H1 (cell line): ENCODE data around the gene KLRD1. TPM values are rescaled to one million over a fixed set of nuclear protein-coding genes. Genes with fewer than 3 reads are reported as not detected.

Experiments
- CTCF ChIA-PET: fragments of 300-600 bp; sonication (Branson Sonifier 250); formaldehyde crosslinking; loops from one replicate; lab custom pipeline; 2021; ENCODE audit not compliant: partially characterized antibody; lab: Charles Lee
- POLR2A ChIA-PET: fragments of 300-600 bp; sonication (Branson Sonifier 250); formaldehyde crosslinking; loops from one replicate; lab custom pipeline; 2021; ENCODE audit warnings: inconsistent platforms; ENCODE audit not compliant: partially characterized antibody; lab: Charles Lee
- DNase-seq, 2 experiments: peaks; one replicate each; pipeline versions ENCODE4 v3.0.0 to v3.0.0-alpha.2; 2010 to 2022; ENCODE audit warnings: low spot score in 2 of 2, low read depth in 1 of 2, mixed read lengths in 1 of 2
- FAIRE-seq: peaks from 2 replicates; lab custom pipeline; 2011; peaks lifted over from hg19 to GRCh38; lab: Jason Lieb, UNC
- H2AFZ ChIP-seq: 2 replicates; pipeline ENCODE4 v1.8.1; 2012; ENCODE audit warnings: low read length, inconsistent platforms
- H2AK5ac ChIP-seq: 2 replicates; pipeline ENCODE4 v1.6.1; 2013; ENCODE audit warnings: low read depth, low read length
- H2BK120ac ChIP-seq: replicated peaks from 2 replicates; pipeline ENCODE3; 2013; ENCODE audit warnings: low read depth, low read length, inconsistent platforms
- H2BK12ac ChIP-seq: 2 replicates; pipeline ENCODE4 v1.6.1; 2013; ENCODE audit warnings: low read depth, low read length
- H2BK15ac ChIP-seq: 2 replicates; pipeline ENCODE4 v1.6.1; 2013; ENCODE audit warnings: low read length
- H2BK20ac ChIP-seq: 2 replicates; pipeline ENCODE4 v1.6.1; 2013; ENCODE audit warnings: low read length
- H2BK5ac ChIP-seq: 2 replicates; pipeline ENCODE4 v1.6.1; 2013; ENCODE audit warnings: low read depth, low read length
- H3K14ac ChIP-seq: 2 replicates; pipeline ENCODE4 v1.6.1; 2013; ENCODE audit warnings: inconsistent platforms; ENCODE audit not compliant: insufficient read length
- H3K18ac ChIP-seq: 2 replicates; pipeline ENCODE4 v1.6.1; 2013; ENCODE audit warnings: low read length; ENCODE audit errors: extremely low read depth
- H3K23ac ChIP-seq: 2 replicates; pipeline ENCODE4 v1.6.1; 2013; ENCODE audit warnings: inconsistent platforms; ENCODE audit not compliant: insufficient read length
- H3K23me2 ChIP-seq: 2 replicates; pipeline ENCODE4 v1.6.1; 2013; ENCODE audit warnings: low read depth, low read length
- H3K27ac ChIP-seq: 2 replicates; pipeline ENCODE4 v1.6.1; 2011; ENCODE audit warnings: low read depth, low read length, inconsistent platforms
- H3K27me3 ChIP-seq, 4 experiments: replicated peaks in 1 of 4; 1 replicate in 1 of 4; 2 replicates in 3 of 4; pipeline versions ENCODE4 v1.6.1 to v1.8.1; 2011 to 2013; ENCODE audit warnings: low read length in 3 of 4, mild to moderate bottlenecking in 3 of 4, inconsistent platforms in 2 of 4, mixed read lengths in 2 of 4, moderate library complexity in 1 of 4; ENCODE audit not compliant: control insufficient read depth in 3 of 4, insufficient read depth in 3 of 4; ENCODE audit errors: extremely low read depth in 1 of 4
- H3K36me3 ChIP-seq, 4 experiments: 2 replicates each; pipeline versions ENCODE4 v1.6.1 to v1.8.1; 2011 to 2013; ENCODE audit warnings: mild to moderate bottlenecking in 4 of 4, low read length in 3 of 4, moderate library complexity in 2 of 4, control low read depth in 1 of 4, inconsistent platforms in 1 of 4; ENCODE audit not compliant: insufficient read depth in 4 of 4, control insufficient read depth in 2 of 4
- H3K4ac ChIP-seq: replicated peaks from 2 replicates; pipeline ENCODE3; 2013; ENCODE audit warnings: low read length, low read depth, mixed read lengths, inconsistent platforms; ENCODE audit not compliant: insufficient read length
- H3K4me1 ChIP-seq, 4 experiments: replicated peaks in 1 of 4; 1 replicate in 1 of 4; 2 replicates in 3 of 4; pipeline versions ENCODE4 v1.6.1 to v1.8.1; 2011 to 2013; ENCODE audit warnings: low read length in 3 of 4, inconsistent platforms in 2 of 4, mixed read lengths in 1 of 4; ENCODE audit not compliant: insufficient read depth in 4 of 4, control insufficient read depth in 3 of 4
- H3K4me2 ChIP-seq, 2 experiments: 2 replicates each; pipeline versions ENCODE4 v1.6.1 to v1.8.1; 2011 to 2013; ENCODE audit warnings: low read depth in 2 of 2, low read length in 2 of 2, control low read depth in 1 of 2, inconsistent platforms in 1 of 2, mild to moderate bottlenecking in 1 of 2; ENCODE audit not compliant: insufficient read depth in 1 of 2
- H3K4me3 ChIP-seq, 4 experiments: fragments of 200-600, 300-600 bp in 1 of 4; sonication (generic), shearing (Covaris generic), sonication (Bioruptor Twin) in 1 of 4; 2 replicates each; pipeline versions ENCODE4 v1.5.1 to v1.8.1; 2011 to 2016; ENCODE audit warnings: low read length in 4 of 4, low read depth in 3 of 4, control low read depth in 2 of 4, inconsistent platforms in 2 of 4, mild to moderate bottlenecking in 2 of 4, mixed read lengths in 1 of 4, moderate library complexity in 1 of 4; ENCODE audit not compliant: insufficient read depth in 2 of 4; ENCODE audit errors: extremely low read depth in 1 of 4
- H3K56ac ChIP-seq: replicated peaks from 2 replicates; pipeline ENCODE3; 2013; ENCODE audit warnings: low read depth, mild to moderate bottlenecking, mixed read lengths, low read length, inconsistent platforms; ENCODE audit not compliant: insufficient read length
- H3K79me1 ChIP-seq: 2 replicates; pipeline ENCODE4 v1.6.1; 2013; ENCODE audit warnings: low read depth, low read length, control low read depth
- H3K79me2 ChIP-seq, 2 experiments: 2 replicates each; pipeline versions ENCODE4 v1.6.1 to v1.8.1; 2012 to 2013; ENCODE audit warnings: low read length in 2 of 2, mild to moderate bottlenecking in 2 of 2, inconsistent platforms in 1 of 2; ENCODE audit not compliant: insufficient read depth in 2 of 2, control insufficient read depth in 1 of 2
- H3K9ac ChIP-seq, 4 experiments: replicated peaks in 1 of 4; 1 replicate in 1 of 4; 2 replicates in 3 of 4; pipeline versions ENCODE4 v1.6.1 to v1.8.1; 2011 to 2013; ENCODE audit warnings: low read depth in 3 of 4, low read length in 3 of 4, control low read depth in 2 of 4, mild to moderate bottlenecking in 2 of 4, moderate library complexity in 2 of 4, inconsistent platforms in 1 of 4; ENCODE audit errors: extremely low read depth in 1 of 4
- H3K9me3 ChIP-seq, 2 experiments: 2 replicates each; pipeline versions ENCODE4 v1.6.1 to v1.8.1; 2012 to 2013; ENCODE audit warnings: mild to moderate bottlenecking in 2 of 2, moderate library complexity in 2 of 2, control low read depth in 1 of 2, inconsistent platforms in 1 of 2, low read depth in 1 of 2, low read length in 1 of 2, mixed read lengths in 1 of 2; ENCODE audit not compliant: insufficient read depth in 2 of 2
- H4K20me1 ChIP-seq, 2 experiments: replicated peaks in 1 of 2; 2 replicates each; pipeline versions ENCODE3 to v1.8.1; 2011 to 2013; ENCODE audit warnings: inconsistent platforms in 2 of 2, low read length in 2 of 2, mild to moderate bottlenecking in 1 of 2; ENCODE audit not compliant: insufficient read depth in 2 of 2, control insufficient read depth in 1 of 2
- H4K5ac ChIP-seq: 2 replicates; pipeline ENCODE4 v1.6.1; 2013; ENCODE audit warnings: low read length, low read depth, mixed read lengths, inconsistent platforms; ENCODE audit not compliant: insufficient read length
- H4K8ac ChIP-seq: 2 replicates; pipeline ENCODE4 v1.8.0; 2013; ENCODE audit warnings: mild to moderate bottlenecking, moderate library complexity, low read length, inconsistent platforms; ENCODE audit not compliant: insufficient read depth; ENCODE audit errors: extremely low read depth
- H4K91ac ChIP-seq: replicated peaks from 2 replicates; pipeline ENCODE3; 2013; ENCODE audit warnings: low read length, mixed read lengths, inconsistent platforms; ENCODE audit not compliant: insufficient read length
- CEBPB ChIP-seq: IDR thresholded peaks from 2 replicates; pipeline ENCODE4 v1.6.1; 2012; ENCODE audit warnings: low read depth, low read length
- JUN ChIP-seq: IDR thresholded peaks from 2 replicates; pipeline ENCODE4 v1.6.1; 2011; ENCODE audit warnings: low read depth, mild to moderate bottlenecking, improper control_type of control experiment, low read length
- WGBS, 2 experiments: shearing (Covaris generic) in 1 of 2; methylation state at CpG; one replicate each; pipeline versions ENCODE4 v1.1.6 to v1.1.7; 2013 to 2015; ENCODE audit warnings: low lambda C conversion rate in 2 of 2, mixed read lengths in 2 of 2, inconsistent platforms in 1 of 2, low coverage in 1 of 2, missing lambda C conversion rate in 1 of 2; ENCODE audit not compliant: insufficient replicate concordance in 2 of 2, insufficient coverage in 1 of 2, insufficient read length in 1 of 2; ENCODE audit errors: extremely low coverage in 1 of 2, missing lambda C conversion rate in 1 of 2; 5-methylcytosine and 5-hydroxymethylcytosine counted together
- polyA plus RNA-seq, 7 experiments: library from polyadenylated mRNA; depleted of rRNA in 3 of 7; stranded (reverse) in 5 of 7; unstranded in 2 of 7; fragments of >200 nt in 5 of 7; fragments of 200-250 nt in 2 of 7; gene quantifications; 1 replicate in 5 of 7; 2 replicates in 1 of 7; 4 replicates in 1 of 7; pipeline versions ENCODE4 v1.2.1 to v1.2.3, GENCODE V29; 2011 to 2013; ENCODE audit warnings: missing spikeins in 2 of 7, mixed read lengths in 2 of 7
- total RNA-seq: library from RNA; stranded (reverse); fragmentation: NEBNext Ultra II Directional; extraction: Animal tissue kit (Norgen Biotek cat#: 25700); gene quantifications from 2 replicates; pipeline ENCODE4 v1.2.1, GENCODE V29; 2021

The KLRD1 gene
- total and polyA plus RNA-seq, 2 of the 8 experiments (the other 6 are each of a cell fraction or from before 2014, with no cell fraction given), result under 0.01 to 0.06 TPM

- FAIRE-seq (no peak), DNase-seq (no peak)
- Histone ChIP-seq H3K56ac (no peak overlapping the region), H3K4me1 (no peaks in the 10 kb centered on the region), H3K4ac (no peak overlapping the region), H3K27me3 (no peaks in the 10 kb centered on the region), H2AFZ (no peak overlapping the region), H3K23ac (no peak overlapping the region), H3K9me3 (no peaks in the 10 kb centered on the region), H4K8ac (no peak overlapping the region), H2AK5ac (no peak overlapping the region), H3K14ac (no peak overlapping the region), H3K27ac (no peak overlapping the region), H2BK120ac (no peak overlapping the region), H2BK12ac (no peak overlapping the region), H4K5ac (no peak overlapping the region), H3K18ac (no peak overlapping the region), H4K20me1 (no peaks in the 10 kb centered on the region), H3K79me2 (no peaks in the 10 kb centered on the region), H2BK15ac (no peak overlapping the region), H3K79me1 (no peaks in the 10 kb centered on the region), H3K23me2 (no peaks in the 10 kb centered on the region), H2BK20ac (no peak overlapping the region), H3K4me3 (no peak overlapping the region), H2BK5ac (no peak overlapping the region), H4K91ac (no peak overlapping the region), H3K9ac (no peak overlapping the region), H3K4me2 (no peak overlapping the region), H3K36me3 (no peaks in the 10 kb centered on the region)
- ChIA-PET POLR2A (no interaction called here), CTCF (no interaction called here)
- 91% methylated on average over 5 of the region's 5 CpGs; no CpG with 5 or more reads in 1 of the 2 experiments for WGBS, 2 experiments
- TF ChIP-seq CEBPB (no peak), JUN (no peak)
Measured at GRCh38 chr12:10268037-10268436, 39.6 kb upstream of the KLRD1 start.
